H1 (cell line): ENCODE measurements around the gene SERHL2. TPM values are rescaled to one million over a fixed set of nuclear protein-coding genes. Genes with fewer than 3 reads are reported as not detected.
"Not testable (repeated sequence)": the region's sequence is repeated elsewhere in the genome, so short reads cannot be mapped to it uniquely, and the experiment has no call there.

Source experiments
- CTCF ChIA-PET: fragments of 300-600 bp; sonication (Branson Sonifier 250); formaldehyde crosslinking; loops from one replicate; lab custom pipeline; 2021; ENCODE audit not compliant: partially characterized antibody; lab: Charles Lee
- POLR2A ChIA-PET: fragments of 300-600 bp; sonication (Branson Sonifier 250); formaldehyde crosslinking; loops from one replicate; lab custom pipeline; 2021; ENCODE audit warnings: inconsistent platforms; ENCODE audit not compliant: partially characterized antibody; lab: Charles Lee
- DNase-seq, 2 experiments: peaks; one replicate each; pipeline versions ENCODE4 v3.0.0 to v3.0.0-alpha.2; 2010 to 2022; ENCODE audit warnings: low spot score in 2 of 2, low read depth in 1 of 2, mixed read lengths in 1 of 2
- FAIRE-seq: peaks from 2 replicates; lab custom pipeline; 2011; peaks lifted over from hg19 to GRCh38; lab: Jason Lieb, UNC
- H2AFZ ChIP-seq: 2 replicates; pipeline ENCODE4 v1.8.1; 2012; ENCODE audit warnings: low read length, inconsistent platforms
- H2AK5ac ChIP-seq: 2 replicates; pipeline ENCODE4 v1.6.1; 2013; ENCODE audit warnings: low read depth, low read length
- H2BK120ac ChIP-seq: replicated peaks from 2 replicates; pipeline ENCODE3; 2013; ENCODE audit warnings: low read depth, low read length, inconsistent platforms
- H2BK12ac ChIP-seq: 2 replicates; pipeline ENCODE4 v1.6.1; 2013; ENCODE audit warnings: low read depth, low read length
- H2BK15ac ChIP-seq: 2 replicates; pipeline ENCODE4 v1.6.1; 2013; ENCODE audit warnings: low read length
- H2BK20ac ChIP-seq: 2 replicates; pipeline ENCODE4 v1.6.1; 2013; ENCODE audit warnings: low read length
- H2BK5ac ChIP-seq: 2 replicates; pipeline ENCODE4 v1.6.1; 2013; ENCODE audit warnings: low read depth, low read length
- H3K14ac ChIP-seq: 2 replicates; pipeline ENCODE4 v1.6.1; 2013; ENCODE audit warnings: inconsistent platforms; ENCODE audit not compliant: insufficient read length
- H3K18ac ChIP-seq: 2 replicates; pipeline ENCODE4 v1.6.1; 2013; ENCODE audit warnings: low read length; ENCODE audit errors: extremely low read depth
- H3K23ac ChIP-seq: 2 replicates; pipeline ENCODE4 v1.6.1; 2013; ENCODE audit warnings: inconsistent platforms; ENCODE audit not compliant: insufficient read length
- H3K23me2 ChIP-seq: 2 replicates; pipeline ENCODE4 v1.6.1; 2013; ENCODE audit warnings: low read depth, low read length
- H3K27ac ChIP-seq: 2 replicates; pipeline ENCODE4 v1.6.1; 2011; ENCODE audit warnings: low read depth, low read length, inconsistent platforms
- H3K27me3 ChIP-seq, 4 experiments: replicated peaks in 1 of 4; 1 replicate in 1 of 4; 2 replicates in 3 of 4; pipeline versions ENCODE4 v1.6.1 to v1.8.1; 2011 to 2013; ENCODE audit warnings: low read length in 3 of 4, mild to moderate bottlenecking in 3 of 4, inconsistent platforms in 2 of 4, mixed read lengths in 2 of 4, moderate library complexity in 1 of 4; ENCODE audit not compliant: control insufficient read depth in 3 of 4, insufficient read depth in 3 of 4; ENCODE audit errors: extremely low read depth in 1 of 4
- H3K36me3 ChIP-seq, 4 experiments: 2 replicates each; pipeline versions ENCODE4 v1.6.1 to v1.8.1; 2011 to 2013; ENCODE audit warnings: mild to moderate bottlenecking in 4 of 4, low read length in 3 of 4, moderate library complexity in 2 of 4, control low read depth in 1 of 4, inconsistent platforms in 1 of 4; ENCODE audit not compliant: insufficient read depth in 4 of 4, control insufficient read depth in 2 of 4
- H3K4ac ChIP-seq: replicated peaks from 2 replicates; pipeline ENCODE3; 2013; ENCODE audit warnings: low read length, low read depth, mixed read lengths, inconsistent platforms; ENCODE audit not compliant: insufficient read length
- H3K4me1 ChIP-seq, 4 experiments: replicated peaks in 1 of 4; 1 replicate in 1 of 4; 2 replicates in 3 of 4; pipeline versions ENCODE4 v1.6.1 to v1.8.1; 2011 to 2013; ENCODE audit warnings: low read length in 3 of 4, inconsistent platforms in 2 of 4, mixed read lengths in 1 of 4; ENCODE audit not compliant: insufficient read depth in 4 of 4, control insufficient read depth in 3 of 4
- H3K4me2 ChIP-seq, 2 experiments: 2 replicates each; pipeline versions ENCODE4 v1.6.1 to v1.8.1; 2011 to 2013; ENCODE audit warnings: low read depth in 2 of 2, low read length in 2 of 2, control low read depth in 1 of 2, inconsistent platforms in 1 of 2, mild to moderate bottlenecking in 1 of 2; ENCODE audit not compliant: insufficient read depth in 1 of 2
- H3K4me3 ChIP-seq, 4 experiments: fragments of 200-600, 300-600 bp in 1 of 4; sonication (generic), shearing (Covaris generic), sonication (Bioruptor Twin) in 1 of 4; 2 replicates each; pipeline versions ENCODE4 v1.5.1 to v1.8.1; 2011 to 2016; ENCODE audit warnings: low read length in 4 of 4, low read depth in 3 of 4, control low read depth in 2 of 4, inconsistent platforms in 2 of 4, mild to moderate bottlenecking in 2 of 4, mixed read lengths in 1 of 4, moderate library complexity in 1 of 4; ENCODE audit not compliant: insufficient read depth in 2 of 4; ENCODE audit errors: extremely low read depth in 1 of 4
- H3K56ac ChIP-seq: replicated peaks from 2 replicates; pipeline ENCODE3; 2013; ENCODE audit warnings: low read depth, mild to moderate bottlenecking, mixed read lengths, low read length, inconsistent platforms; ENCODE audit not compliant: insufficient read length
- H3K79me1 ChIP-seq: 2 replicates; pipeline ENCODE4 v1.6.1; 2013; ENCODE audit warnings: low read depth, low read length, control low read depth
- H3K79me2 ChIP-seq, 2 experiments: 2 replicates each; pipeline versions ENCODE4 v1.6.1 to v1.8.1; 2012 to 2013; ENCODE audit warnings: low read length in 2 of 2, mild to moderate bottlenecking in 2 of 2, inconsistent platforms in 1 of 2; ENCODE audit not compliant: insufficient read depth in 2 of 2, control insufficient read depth in 1 of 2
- H3K9ac ChIP-seq, 4 experiments: replicated peaks in 1 of 4; 1 replicate in 1 of 4; 2 replicates in 3 of 4; pipeline versions ENCODE4 v1.6.1 to v1.8.1; 2011 to 2013; ENCODE audit warnings: low read depth in 3 of 4, low read length in 3 of 4, control low read depth in 2 of 4, mild to moderate bottlenecking in 2 of 4, moderate library complexity in 2 of 4, inconsistent platforms in 1 of 4; ENCODE audit errors: extremely low read depth in 1 of 4
- H3K9me3 ChIP-seq, 2 experiments: 2 replicates each; pipeline versions ENCODE4 v1.6.1 to v1.8.1; 2012 to 2013; ENCODE audit warnings: mild to moderate bottlenecking in 2 of 2, moderate library complexity in 2 of 2, control low read depth in 1 of 2, inconsistent platforms in 1 of 2, low read depth in 1 of 2, low read length in 1 of 2, mixed read lengths in 1 of 2; ENCODE audit not compliant: insufficient read depth in 2 of 2
- H4K20me1 ChIP-seq, 2 experiments: replicated peaks in 1 of 2; 2 replicates each; pipeline versions ENCODE3 to v1.8.1; 2011 to 2013; ENCODE audit warnings: inconsistent platforms in 2 of 2, low read length in 2 of 2, mild to moderate bottlenecking in 1 of 2; ENCODE audit not compliant: insufficient read depth in 2 of 2, control insufficient read depth in 1 of 2
- H4K5ac ChIP-seq: 2 replicates; pipeline ENCODE4 v1.6.1; 2013; ENCODE audit warnings: low read length, low read depth, mixed read lengths, inconsistent platforms; ENCODE audit not compliant: insufficient read length
- H4K8ac ChIP-seq: 2 replicates; pipeline ENCODE4 v1.8.0; 2013; ENCODE audit warnings: mild to moderate bottlenecking, moderate library complexity, low read length, inconsistent platforms; ENCODE audit not compliant: insufficient read depth; ENCODE audit errors: extremely low read depth
- H4K91ac ChIP-seq: replicated peaks from 2 replicates; pipeline ENCODE3; 2013; ENCODE audit warnings: low read length, mixed read lengths, inconsistent platforms; ENCODE audit not compliant: insufficient read length
- WGBS, 2 experiments: shearing (Covaris generic) in 1 of 2; methylation state at CpG; one replicate each; pipeline versions ENCODE4 v1.1.6 to v1.1.7; 2013 to 2015; ENCODE audit warnings: low lambda C conversion rate in 2 of 2, mixed read lengths in 2 of 2, inconsistent platforms in 1 of 2, low coverage in 1 of 2, missing lambda C conversion rate in 1 of 2; ENCODE audit not compliant: insufficient replicate concordance in 2 of 2, insufficient coverage in 1 of 2, insufficient read length in 1 of 2; ENCODE audit errors: extremely low coverage in 1 of 2, missing lambda C conversion rate in 1 of 2; 5-methylcytosine and 5-hydroxymethylcytosine counted together
- polyA plus RNA-seq, 7 experiments: library from polyadenylated mRNA; depleted of rRNA in 3 of 7; stranded (reverse) in 5 of 7; unstranded in 2 of 7; fragments of >200 nt in 5 of 7; fragments of 200-250 nt in 2 of 7; gene quantifications; 1 replicate in 5 of 7; 2 replicates in 1 of 7; 4 replicates in 1 of 7; pipeline versions ENCODE4 v1.2.1 to v1.2.3, GENCODE V29; 2011 to 2013; ENCODE audit warnings: missing spikeins in 2 of 7, mixed read lengths in 2 of 7
- total RNA-seq: library from RNA; stranded (reverse); fragmentation: NEBNext Ultra II Directional; extraction: Animal tissue kit (Norgen Biotek cat#: 25700); gene quantifications from 2 replicates; pipeline ENCODE4 v1.2.1, GENCODE V29; 2021

The SERHL2 gene
- total and polyA plus RNA-seq, 2 of the 8 experiments (the other 6 are each of a cell fraction or from before 2014, with no cell fraction given): 0.91 TPM; not detected in 1

DNA sequence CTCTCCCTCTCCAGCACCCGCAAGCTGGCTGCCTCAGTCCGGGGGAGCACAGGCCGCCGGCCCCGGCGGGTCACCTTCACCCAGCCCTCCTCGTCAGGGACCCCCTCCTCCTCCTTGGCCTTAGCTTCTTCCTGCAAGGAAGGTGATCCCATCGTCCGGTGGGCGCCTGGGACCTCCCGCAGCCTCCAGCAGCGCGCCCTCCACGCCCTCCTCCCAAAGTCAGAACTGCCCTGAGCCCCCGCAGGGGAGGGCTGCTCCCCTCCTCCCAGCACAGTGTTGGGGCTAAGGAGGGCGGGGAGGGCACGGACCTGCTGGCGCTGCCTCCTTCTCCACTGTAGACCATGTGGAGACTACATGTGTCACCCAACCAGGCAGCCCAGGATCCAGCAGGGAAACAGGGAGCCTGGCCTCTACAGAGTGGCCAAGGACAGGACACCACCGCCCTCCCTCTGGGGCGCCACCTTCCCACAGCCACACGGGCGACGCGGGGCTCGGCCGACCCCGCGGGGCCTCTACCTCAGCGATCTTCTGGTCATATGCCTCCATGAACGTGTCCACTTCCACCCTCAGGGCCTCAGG, 22.3 kb downstream of the SERHL2 start:
- H3K27ac ChIP-seq, H4K5ac ChIP-seq, H3K9ac ChIP-seq, H2AK5ac ChIP-seq, CTCF ChIA-PET, H3K4me3 ChIP-seq, H3K9me3 ChIP-seq, H3K14ac ChIP-seq, H4K91ac ChIP-seq, H3K18ac ChIP-seq, H3K4me2 ChIP-seq, H4K8ac ChIP-seq, H2BK15ac ChIP-seq, H3K27me3 ChIP-seq, H3K23me2 ChIP-seq, H3K79me2 ChIP-seq, DNase-seq, H3K79me1 ChIP-seq, H3K23ac ChIP-seq, H2BK120ac ChIP-seq, H2BK5ac ChIP-seq, H3K4ac ChIP-seq, H2BK12ac ChIP-seq, H2AFZ ChIP-seq, H3K4me1 ChIP-seq, H2BK20ac ChIP-seq, H3K56ac ChIP-seq, FAIRE-seq, H4K20me1 ChIP-seq, POLR2A ChIA-PET: not testable (repeated sequence)
- peaks cover 7 to 50% (median 28%) of the 10 kb centered on the region in 4 experiments; a peak in 7 of 8 replicates for H3K36me3 ChIP-seq
- 69% methylated on average over 8 of the region's 30 CpGs; no CpG with 5 or more reads in 1 of the 2 experiments for WGBS, 2 experiments
